ENCODE results near the gene SYT9.
A peak's percentile ranks its signal among the peaks of the same experiment; 100 is the strongest.

Gene SYT9

DNA sequence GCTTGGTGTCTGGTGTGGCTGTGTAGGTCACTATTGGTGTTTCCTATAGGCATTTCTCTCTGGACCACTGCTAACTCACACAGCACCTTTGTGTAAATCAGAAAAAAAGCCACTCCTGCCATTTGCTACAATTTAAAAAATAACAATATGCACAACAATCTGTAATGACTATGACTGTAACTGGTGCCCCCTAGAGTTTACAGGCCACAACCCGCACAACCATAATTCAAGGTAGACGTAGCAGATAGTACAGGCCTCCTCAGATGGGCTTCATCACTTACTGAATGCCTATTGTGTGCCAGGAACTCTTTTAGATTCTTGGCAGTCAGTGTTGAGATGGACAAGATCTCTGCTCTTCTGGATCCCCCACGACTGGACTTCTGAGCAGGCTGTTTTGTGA lies 47.7 kb downstream of the SYT9 start (continued):
- TF ChIP-seq ZNF24 (tag by site-specific recombination; IDR thresholded peaks at IDR 0.05) (no peak), OSR2 (tag by site-specific recombination; IDR thresholded peaks at IDR 0.05) (no peak), OVOL3 (tag by site-specific recombination; IDR thresholded peaks at IDR 0.05) (no peak), ZNF529 (tag by site-specific recombination; IDR thresholded peaks at IDR 0.05; ENCODE audit: insufficient replicate concordance) (no peak), ZNF157 (tag by site-specific recombination; IDR thresholded peaks at IDR 0.05) (no peak)
- TF ChIP-seq, protein P1, sequence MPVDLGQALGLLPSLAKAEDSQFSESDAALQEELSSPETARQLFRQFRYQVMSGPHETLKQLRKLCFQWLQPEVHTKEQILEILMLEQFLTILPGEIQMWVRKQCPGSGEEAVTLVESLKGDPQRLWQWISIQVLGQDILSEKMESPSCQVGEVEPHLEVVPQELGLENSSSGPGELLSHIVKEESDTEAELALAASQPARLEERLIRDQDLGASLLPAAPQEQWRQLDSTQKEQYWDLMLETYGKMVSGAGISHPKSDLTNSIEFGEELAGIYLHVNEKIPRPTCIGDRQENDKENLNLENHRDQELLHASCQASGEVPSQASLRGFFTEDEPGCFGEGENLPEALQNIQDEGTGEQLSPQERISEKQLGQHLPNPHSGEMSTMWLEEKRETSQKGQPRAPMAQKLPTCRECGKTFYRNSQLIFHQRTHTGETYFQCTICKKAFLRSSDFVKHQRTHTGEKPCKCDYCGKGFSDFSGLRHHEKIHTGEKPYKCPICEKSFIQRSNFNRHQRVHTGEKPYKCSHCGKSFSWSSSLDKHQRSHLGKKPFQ (tag by site-specific recombination; IDR thresholded peaks at IDR 0.05): no peak

DNA sequence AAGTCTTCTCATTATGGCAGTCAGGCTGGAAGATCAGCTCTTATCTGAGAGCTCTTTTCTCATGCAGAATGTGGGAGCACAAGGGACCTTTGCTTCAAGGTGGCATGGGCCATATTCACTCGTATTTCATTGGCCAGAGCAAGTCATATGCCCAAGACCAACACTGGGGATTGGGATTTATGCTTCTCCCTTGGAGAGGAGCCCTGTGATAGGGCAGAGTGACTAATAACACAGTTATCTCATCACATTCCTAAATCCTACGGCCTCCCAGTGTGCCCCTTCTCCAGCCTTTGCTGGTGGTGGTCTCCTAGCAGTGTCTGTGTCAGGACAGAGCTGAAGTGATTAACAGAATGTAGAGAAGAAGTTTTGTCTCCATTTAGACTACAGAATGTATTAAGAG lies 48.6 kb downstream of the SYT9 start:
- peaks cover 0 to 17% of the 10 kb centered on the region in 2 experiments; a peak in 2 of 3 replicates for H3K36me3 ChIP-seq (ENCODE audit: control insufficient read depth in 2 of 2, insufficient read depth in 1 of 2, low read length in 2 of 2)
- CTCF ChIA-PET: interaction anchor here (0.6 kb wide), 2 partner anchors 50 to 126 kb away, joined by 3 read pairs; no protein-coding TSS in a partner anchor
- TF ChIP-seq KLF1 (tag by site-specific recombination; IDR thresholded peaks at IDR 0.05) (no peak), ZBTB17 (tag by site-specific recombination; IDR thresholded peaks at IDR 0.05) (no peak), ZNF394 (tag by site-specific recombination; IDR thresholded peaks at IDR 0.05; ENCODE audit: borderline replicate concordance) (no peak), ZNF274 (IDR thresholded peaks at IDR 0.05; ENCODE audit: low read length) (no peak), ZNF274 (tag by site-specific recombination; IDR thresholded peaks at IDR 0.05; ENCODE audit: borderline replicate concordance) (no peak), GLIS1 (tag by site-specific recombination; IDR thresholded peaks at IDR 0.05) (peak; percentile 74), ZNF530 (tag by site-specific recombination; IDR thresholded peaks at IDR 0.05; ENCODE audit: low read depth) (no peak), ZSCAN16 (tag by site-specific recombination; IDR thresholded peaks at IDR 0.05) (no peak)
- TF ChIP-seq, protein P2, sequence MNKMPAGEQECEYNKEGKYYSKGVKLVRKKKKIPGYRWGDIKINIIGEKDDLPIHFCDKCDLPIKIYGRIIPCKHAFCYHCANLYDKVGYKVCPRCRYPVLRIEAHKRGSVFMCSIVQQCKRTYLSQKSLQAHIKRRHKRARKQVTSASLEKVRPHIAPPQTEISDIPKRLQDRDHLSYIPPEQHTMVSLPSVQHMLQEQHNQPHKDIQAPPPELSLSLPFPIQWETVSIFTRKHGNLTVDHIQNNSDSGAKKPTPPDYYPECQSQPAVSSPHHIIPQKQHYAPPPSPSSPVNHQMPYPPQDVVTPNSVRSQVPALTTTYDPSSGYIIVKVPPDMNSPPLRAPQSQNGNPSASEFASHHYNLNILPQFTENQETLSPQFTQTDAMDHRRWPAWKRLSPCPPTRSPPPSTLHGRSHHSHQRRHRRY (tag by site-specific recombination; IDR thresholded peaks at IDR 0.05): no peak

DNA sequence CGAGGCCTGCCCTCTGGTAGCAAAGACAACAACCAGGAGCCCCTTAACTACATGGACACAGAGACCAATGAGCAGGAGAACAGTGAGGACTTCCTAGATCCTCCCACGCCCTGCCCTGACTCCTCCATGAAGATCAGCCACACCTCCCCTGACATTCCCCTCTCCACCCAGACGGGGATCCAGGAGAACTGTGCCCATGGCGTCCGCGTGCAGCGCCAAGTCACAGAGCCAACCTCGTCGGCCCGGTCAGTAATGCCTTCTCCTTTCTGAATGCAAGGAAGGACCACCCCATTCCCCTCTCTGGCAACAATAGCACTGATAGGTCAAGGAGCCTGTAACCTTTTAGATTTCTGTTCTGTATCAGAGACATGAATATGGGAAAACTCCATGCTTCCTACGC lies 51.4 kb downstream of the SYT9 start:
- POLR2A ChIA-PET: no interaction called here
- Histone ChIP-seq H3K27ac (ENCODE audit: extremely low read depth, low read depth, low read length) (no peak overlapping the region), H3K4me1 (ENCODE audit: control insufficient read depth, insufficient read depth, low read length) (no peaks in the 10 kb centered on the region), H3K4me3 (ENCODE audit: low read depth, low read length) (no peak overlapping the region), H3K36me3 (ENCODE audit: control insufficient read depth in 2 of 2, insufficient read depth in 1 of 2, low read length in 2 of 2) (peaks cover 0 to 37% of the 10 kb centered on the region in 2 experiments; a peak in 2 of 3 replicates), H3K9me3 (ENCODE audit: control insufficient read depth, insufficient read depth, low read depth, low read length) (no peaks in the 10 kb centered on the region)
- CTCF ChIA-PET: no interaction called here
- TF ChIP-seq KLF9 (tag by site-specific recombination; IDR thresholded peaks at IDR 0.05; ENCODE audit: low read depth): no peak

More for the DNA sequence above, 48.6 kb downstream of the SYT9 start:
- Histone ChIP-seq H3K27ac (ENCODE audit: extremely low read depth, low read depth, low read length) (no peak overlapping the region), H3K4me1 (ENCODE audit: control insufficient read depth, insufficient read depth, low read length) (no peaks in the 10 kb centered on the region), H3K9me3 (ENCODE audit: control insufficient read depth, insufficient read depth, low read depth, low read length) (no peaks in the 10 kb centered on the region), H3K4me3 (ENCODE audit: low read depth, low read length) (no peak overlapping the region)
- POLR2A ChIA-PET: no interaction called here

DNA sequence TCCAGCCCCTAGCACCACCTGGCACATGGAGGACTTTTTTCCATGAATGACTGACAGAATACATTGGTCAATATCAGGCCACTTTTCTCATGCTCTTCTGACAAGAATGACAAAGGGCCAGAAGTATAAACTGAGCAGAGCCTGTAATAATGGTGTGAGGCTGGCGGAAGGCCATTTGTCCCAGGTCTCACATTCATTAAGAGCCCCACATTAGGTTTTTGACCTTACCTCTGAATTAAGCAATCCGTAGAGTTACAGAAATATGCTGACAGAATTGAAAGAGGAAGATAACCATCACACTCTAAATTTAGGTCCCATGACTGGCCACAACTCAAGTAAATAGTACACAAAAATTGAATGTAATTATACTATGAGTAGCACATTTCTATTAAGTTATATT lies 55.2 kb downstream of the SYT9 start:
- TF ChIP-seq ZSCAN23 (tag by site-specific recombination; IDR thresholded peaks at IDR 0.05): no peak
- TF ChIP-seq, protein P3, sequence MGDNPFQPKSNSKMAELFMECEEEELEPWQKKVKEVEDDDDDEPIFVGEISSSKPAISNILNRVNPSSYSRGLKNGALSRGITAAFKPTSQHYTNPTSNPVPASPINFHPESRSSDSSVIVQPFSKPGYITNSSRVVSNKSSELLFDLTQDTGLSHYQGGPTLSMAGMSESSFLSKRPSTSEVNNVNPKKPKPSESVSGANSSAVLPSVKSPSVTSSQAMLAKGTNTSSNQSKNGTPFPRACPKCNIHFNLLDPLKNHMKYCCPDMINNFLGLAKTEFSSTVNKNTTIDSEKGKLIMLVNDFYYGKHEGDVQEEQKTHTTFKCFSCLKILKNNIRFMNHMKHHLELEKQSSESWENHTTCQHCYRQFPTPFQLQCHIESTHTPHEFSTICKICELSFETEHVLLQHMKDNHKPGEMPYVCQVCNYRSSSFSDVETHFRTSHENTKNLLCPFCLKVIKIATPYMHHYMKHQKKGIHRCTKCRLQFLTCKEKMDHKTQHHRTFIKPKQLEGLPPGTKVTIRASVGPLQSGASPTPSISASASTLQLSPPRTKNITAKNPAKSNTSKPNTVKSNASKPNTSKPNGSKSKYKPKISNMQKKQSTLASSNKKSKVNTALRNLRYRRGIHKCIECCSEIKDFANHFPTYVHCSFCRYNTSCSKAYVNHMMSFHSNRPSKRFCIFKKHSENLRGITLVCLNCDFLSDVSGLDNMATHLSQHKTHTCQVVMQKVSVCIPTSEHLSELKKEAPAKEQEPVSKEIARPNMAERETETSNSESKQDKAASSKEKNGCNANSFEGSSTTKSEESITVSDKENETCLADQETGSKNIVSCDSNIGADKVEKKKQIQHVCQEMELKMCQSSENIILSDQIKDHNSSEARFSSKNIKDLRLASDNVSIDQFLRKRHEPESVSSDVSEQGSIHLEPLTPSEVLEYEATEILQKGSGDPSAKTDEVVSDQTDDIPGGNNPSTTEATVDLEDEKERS (tag by site-specific recombination; IDR thresholded peaks at IDR 0.05): no peak
- no peak for TF ChIP-seq ZFP69B (tag by site-specific recombination; IDR thresholded peaks at IDR 0.05)
- Histone ChIP-seq H3K9me3 (ENCODE audit: control insufficient read depth, insufficient read depth, low read depth, low read length) (no peaks in the 10 kb centered on the region), H3K4me3 (ENCODE audit: low read depth, low read length) (no peak overlapping the region), H3K4me1 (ENCODE audit: control insufficient read depth, insufficient read depth, low read length) (no peaks in the 10 kb centered on the region), H3K36me3 (ENCODE audit: control insufficient read depth in 2 of 2, insufficient read depth in 1 of 2, low read length in 2 of 2) (peaks cover 0 to 49% of the 10 kb centered on the region in 2 experiments; a peak in 2 of 3 replicates), H3K27ac (ENCODE audit: extremely low read depth, low read depth, low read length) (no peak overlapping the region)
- ChIA-PET POLR2A (interaction anchor here (0.6 kb wide), 1 partner anchor 33 kb away, joined by 4 read pairs; no protein-coding TSS in a partner anchor), CTCF (no interaction called here)
